ENCODE data around the gene GBX1. TPM values are rescaled to one million over a fixed set of nuclear protein-coding genes. Genes with fewer than 3 reads are reported as not detected.

Gene GBX1
- polyA plus RNA-seq, 1 donor from 2014 or later: not detected

- no peak overlapping the region for H3K27ac ChIP-seq (ENCODE audit: low read length)
- no peaks in the 10 kb centered on the region for H3K9me2 ChIP-seq (ENCODE audit: insufficient read depth, low read length)
- no peak overlapping the region for H3K4me2 ChIP-seq (ENCODE audit: low read length)
- H3F3A ChIP-seq (ENCODE audit: insufficient read depth, low read length, poor library complexity, severe bottlenecking): no peaks in the 10 kb centered on the region
- H3K9ac ChIP-seq (ENCODE audit: low read length): no peak overlapping the region
- H3K36me3 ChIP-seq (ENCODE audit: insufficient read depth, low read length): no peaks in the 10 kb centered on the region
- no peaks in the 10 kb centered on the region for H3K27me3 ChIP-seq (ENCODE audit: insufficient read depth, low read depth, low read length)
- H2AFZ ChIP-seq (ENCODE audit: low read depth, low read length): no peak overlapping the region
- H3K9me3 ChIP-seq (ENCODE audit: low read length): no peaks in the 10 kb centered on the region
- no peaks in the 10 kb centered on the region for H4K20me1 ChIP-seq (ENCODE audit: insufficient read depth)
- no peak overlapping the region for H3K4me3 ChIP-seq (ENCODE audit: low read length)
- H3K79me2 ChIP-seq (replicated peaks; ENCODE audit: insufficient read depth, low read length): no peaks in the 10 kb centered on the region
- TF ChIP-seq REST (IDR thresholded peaks at IDR 0.05; ENCODE audit: borderline replicate concordance): no peak
- no peak for TF ChIP-seq EZH2 (IDR thresholded peaks at IDR 0.05; ENCODE audit: borderline replicate concordance, insufficient read depth, low read length, poor library complexity, severe bottlenecking)
- TF ChIP-seq TAF1 (IDR thresholded peaks at IDR 0.05; ENCODE audit: low read depth): no peak
- no peak for TF ChIP-seq POLR2AphosphoS5 (IDR thresholded peaks at IDR 0.05)
- TF ChIP-seq EP300 (conservative IDR thresholded peaks at IDR 0.05; ENCODE audit: poor library complexity, severe bottlenecking): no peak
- no peak for TF ChIP-seq SMC3 (conservative IDR thresholded peaks at IDR 0.05; ENCODE audit: poor library complexity)
- no peak for TF ChIP-seq MXI1 (conservative IDR thresholded peaks at IDR 0.05; ENCODE audit: poor library complexity, severe bottlenecking)
- no peak for TF ChIP-seq RAD21 (conservative IDR thresholded peaks at IDR 0.05)
- TF ChIP-seq CTCF (IDR thresholded peaks at IDR 0.05; ENCODE audit: poor library complexity, severe bottlenecking): no peak
Measured at GRCh38 chr7:151179287-151179860, 11.9 kb upstream of the GBX1 start.

GRCh38 chr7:151178831-151179230 lies 11.3 kb upstream of the GBX1 start:
- Histone ChIP-seq H4K20me1 (ENCODE audit: insufficient read depth) (no peaks in the 10 kb centered on the region), H3K27ac (ENCODE audit: low read length) (no peak overlapping the region), H3K4me3 (ENCODE audit: low read length) (no peak overlapping the region), H3K9me3 (ENCODE audit: low read length) (no peaks in the 10 kb centered on the region), H3K4me2 (ENCODE audit: low read length) (no peak overlapping the region), H3K36me3 (ENCODE audit: insufficient read depth, low read length) (no peaks in the 10 kb centered on the region), H3K9me2 (ENCODE audit: insufficient read depth, low read length) (no peaks in the 10 kb centered on the region), H2AFZ (ENCODE audit: low read depth, low read length) (no peak overlapping the region), H3K9ac (ENCODE audit: low read length) (no peak overlapping the region), H3K79me2 (replicated peaks; ENCODE audit: insufficient read depth, low read length) (no peaks in the 10 kb centered on the region), H3K27me3 (ENCODE audit: insufficient read depth, low read depth, low read length) (no peaks in the 10 kb centered on the region), H3F3A (ENCODE audit: insufficient read depth, low read length, poor library complexity, severe bottlenecking) (no peaks in the 10 kb centered on the region)
- no peak for TF ChIP-seq POLR2AphosphoS5 (IDR thresholded peaks at IDR 0.05)
- TF ChIP-seq TAF1 (IDR thresholded peaks at IDR 0.05; ENCODE audit: low read depth): no peak
- TF ChIP-seq EP300 (conservative IDR thresholded peaks at IDR 0.05; ENCODE audit: poor library complexity, severe bottlenecking): no peak
- no peak for TF ChIP-seq REST (IDR thresholded peaks at IDR 0.05; ENCODE audit: borderline replicate concordance)
- no peak for TF ChIP-seq SMC3 (conservative IDR thresholded peaks at IDR 0.05; ENCODE audit: poor library complexity)
- no peak for TF ChIP-seq MXI1 (conservative IDR thresholded peaks at IDR 0.05; ENCODE audit: poor library complexity, severe bottlenecking)
- TF ChIP-seq EZH2 (IDR thresholded peaks at IDR 0.05; ENCODE audit: borderline replicate concordance, insufficient read depth, low read length, poor library complexity, severe bottlenecking): no peak

Measured in neural cell (in vitro differentiated cells).